Aorta (tissue), 5 donors: ENCODE measurements around the gene ETV6. TPM values are rescaled to one million over a fixed set of nuclear protein-coding genes. Genes with fewer than 3 reads are reported as not detected.

ENCODE experiments used
- ATAC-seq: fragments of 200-7000 bp; cut with Tn5 transposase; one replicate; pipeline ENCODE4 v1.9.1; 2022; ENCODE audit warnings: moderate library complexity; ENCODE audit not compliant: low FRiP score
- DNase-seq, 2 donors: peaks; one replicate each; pipeline ENCODE4 v3.0.0-alpha.2; 2020
- H3K27ac ChIP-seq, 2 donors: one replicate each; pipeline ENCODE4 v1.5.1; 2013; ENCODE audit warnings: low read length in 2 of 2, mild to moderate bottlenecking in 2 of 2, moderate library complexity in 2 of 2, control low read depth in 1 of 2, inconsistent platforms in 1 of 2, low read depth in 1 of 2
- H3K27me3 ChIP-seq, 2 donors: one replicate each; pipeline ENCODE4 v1.6.1; 2013; ENCODE audit warnings: control low read depth in 1 of 2, low read length in 1 of 2, mild to moderate bottlenecking in 1 of 2, moderate library complexity in 1 of 2; ENCODE audit not compliant: insufficient read depth in 2 of 2, control insufficient read depth in 1 of 2
- H3K36me3 ChIP-seq, 2 donors: one replicate each; pipeline ENCODE4 v1.6.1; 2013; ENCODE audit warnings: control low read depth in 1 of 2, low read length in 1 of 2, mild to moderate bottlenecking in 1 of 2; ENCODE audit not compliant: insufficient read depth in 2 of 2, control insufficient read depth in 1 of 2
- H3K4me1 ChIP-seq, 2 donors: one replicate each; pipeline ENCODE4 v1.6.1; 2013; ENCODE audit warnings: low read length in 2 of 2, control low read depth in 1 of 2, mild to moderate bottlenecking in 1 of 2, moderate library complexity in 1 of 2; ENCODE audit not compliant: insufficient read depth in 2 of 2, control insufficient read depth in 1 of 2
- H3K4me3 ChIP-seq, 2 donors: one replicate each; pipeline ENCODE4 v1.5.1; 2013; ENCODE audit warnings: low read length in 2 of 2, control low read depth in 1 of 2, mild to moderate bottlenecking in 1 of 2
- H3K9me3 ChIP-seq: one replicate; pipeline ENCODE4 v1.6.1; 2013; ENCODE audit warnings: mild to moderate bottlenecking, low read length; ENCODE audit not compliant: control insufficient read depth
- WGBS, 2 donors: extraction: QIAGEN DNeasy Blood & Tissue Kit; methylation state at CpG; one replicate each; pipeline ENCODE4 v1.1.7; 2013; 5-methylcytosine and 5-hydroxymethylcytosine counted together
- intact Hi-C, 2 donors: fragments of 100-400 bp; cut with DNase I; formaldehyde crosslinking; loops; one replicate each; pipeline versions ENCODE4 v1.14.2 to v1.15.0; 2022
- polyA plus RNA-seq, 2 donors: library from polyadenylated mRNA; stranded (reverse); fragments of 200-250 nt; gene quantifications; one replicate each; pipeline ENCODE4 v1.2.3, GENCODE V29; 2013
- total RNA-seq, 2 donors: library from RNA; stranded (reverse); fragmentation: NEBNext Ultra II Directional; extraction: Animal tissue kit (Norgen Biotek cat#: 25700); gene quantifications; one replicate each; pipeline ENCODE4 v1.2.1, GENCODE V29; 2021
- donor health status: healthy with polysubstance abuse.
- donor health status: Bipolar disorder and iron deficiency.
- donor health status: DM: no; HTN: no; CAD: no.
- donor health status: DM: no; HTN: no; CAD: no.
- donor health status: DM: yes; HTN: yes; CAD: no.

The ETV6 gene
- total and polyA plus RNA-seq, 4 donors: 6.9 to 113 (median 46.7) TPM

DNA sequence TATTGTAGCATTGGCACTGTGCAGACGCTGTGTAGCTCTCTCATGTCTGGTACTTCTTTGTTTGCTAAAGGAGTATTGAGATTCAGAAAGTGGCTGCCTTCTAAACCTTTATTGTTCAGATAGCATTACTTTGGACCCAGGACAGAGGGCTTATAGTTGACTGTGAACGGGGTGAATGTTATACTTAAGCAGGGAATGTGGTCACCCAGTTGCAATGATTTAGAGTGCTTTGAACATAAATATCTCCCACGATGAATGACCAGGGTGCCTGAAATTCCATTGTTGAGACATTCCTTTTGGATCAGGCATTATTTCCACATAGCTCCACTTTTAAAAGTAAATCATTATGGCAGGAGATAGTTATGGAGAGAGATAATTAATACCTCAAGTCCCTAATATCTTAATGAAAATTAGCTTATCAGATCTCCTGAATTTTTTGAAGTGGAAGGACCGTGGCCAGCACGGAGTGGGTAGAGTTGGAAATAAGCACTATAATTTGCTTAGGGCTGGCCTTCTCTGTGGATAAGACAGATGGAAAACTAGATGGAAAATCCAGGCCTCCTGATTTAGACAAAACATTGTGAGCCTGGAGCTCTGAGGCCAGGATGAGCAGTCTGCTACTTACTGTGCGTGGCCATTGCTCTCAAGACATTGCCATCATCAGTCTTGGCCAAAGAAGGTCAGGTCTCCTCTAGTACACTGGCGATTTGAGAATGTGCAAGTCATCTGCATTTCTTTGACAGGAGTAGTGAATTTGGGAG is 114.5 kb downstream of the ETV6 start:
- Histone ChIP-seq H3K27ac (peak overlapping the region; percentile 97), H3K4me1 (peaks cover 7 to 15% of the 10 kb centered on the region in 2 donors), H3K36me3 (no peaks in the 10 kb centered on the region), H3K9me3 (no peaks in the 10 kb centered on the region), H3K4me3 (no peak overlapping the region), H3K27me3 (no peaks in the 10 kb centered on the region)
- ATAC-seq: no peak
- DNase-seq: no peak
- intact Hi-C loops: loop anchor here in 1 of 2 donors (2.0 to 10.0 kb wide), 3 partner anchors 35 to 271 kb away; no protein-coding TSS in a partner anchor
- 17 to 18% methylated on average over 7 of the region's 7 CpGs for WGBS, 2 donors

DNA sequence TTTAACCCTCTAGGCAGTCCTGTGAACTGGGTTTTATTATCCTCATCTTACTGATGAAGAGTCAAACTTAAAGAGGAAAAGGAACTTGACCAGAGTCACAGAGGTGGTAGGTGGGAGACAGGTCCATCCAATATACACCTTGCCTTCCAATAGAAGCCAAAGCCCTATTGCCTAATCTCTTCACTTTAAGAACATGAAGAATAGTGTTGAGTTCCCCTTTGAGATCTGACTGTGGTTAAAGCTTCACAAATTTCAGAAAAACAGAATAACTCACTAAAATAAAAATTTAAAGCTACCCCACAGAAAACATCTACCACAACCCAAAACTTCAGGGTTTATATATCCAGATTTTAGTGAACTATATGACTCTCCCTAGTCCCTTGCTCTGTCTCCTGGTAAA is 115.4 kb downstream of the ETV6 start:
- no peak overlapping the region for H3K4me3 ChIP-seq
- H3K27ac ChIP-seq: peak overlapping the region; percentile 80 to 97
- H3K27me3 ChIP-seq: no peaks in the 10 kb centered on the region
- H3K9me3 ChIP-seq: no peaks in the 10 kb centered on the region
- DNase-seq: no peak
- no peaks in the 10 kb centered on the region for H3K36me3 ChIP-seq
- intact Hi-C loops: loop anchor here in 1 of 2 donors (2.0 to 10.0 kb wide), 4 partner anchors 34 to 270 kb away; no protein-coding TSS in a partner anchor
- peaks cover 3 to 12% of the 10 kb centered on the region in 2 donors for H3K4me1 ChIP-seq
- ATAC-seq: no peak

DNA sequence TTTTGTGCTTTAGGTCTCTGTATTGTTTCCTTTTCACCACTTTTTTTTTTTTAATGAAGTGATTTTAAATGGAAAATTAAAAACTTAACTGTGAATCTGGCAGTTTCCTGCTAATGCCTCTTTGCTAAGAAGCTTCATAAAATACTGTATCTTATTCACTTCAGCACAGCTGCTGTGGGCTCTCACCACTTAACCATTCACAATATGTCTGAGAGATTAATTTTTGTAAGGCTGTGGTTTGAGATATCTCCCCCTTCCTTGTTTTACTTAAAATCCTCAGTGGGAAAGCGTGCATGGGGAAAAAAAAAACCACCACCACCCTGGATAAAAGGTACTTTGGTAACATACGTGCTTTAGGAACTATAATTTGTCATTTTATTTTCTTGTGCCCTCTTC is 115.9 kb downstream of the ETV6 start:
- DNase-seq (no peak), ATAC-seq (no peak)
- no peaks in the 10 kb centered on the region for H3K9me3 ChIP-seq
- H3K27me3 ChIP-seq: no peaks in the 10 kb centered on the region
- peak overlapping the region; percentile 32 to 99 for H3K27ac ChIP-seq
- H3K4me3 ChIP-seq: no peak overlapping the region
- WGBS, 2 donors: 16 to 24% methylated on average over 2 of the region's 2 CpGs
- H3K36me3 ChIP-seq: no peaks in the 10 kb centered on the region
- intact Hi-C loops: loop anchor here in 1 of 2 donors (2.0 to 10.0 kb wide), 3 partner anchors 33 to 269 kb away; no protein-coding TSS in a partner anchor
- peaks cover 3 to 12% of the 10 kb centered on the region in 2 donors for H3K4me1 ChIP-seq

DNA sequence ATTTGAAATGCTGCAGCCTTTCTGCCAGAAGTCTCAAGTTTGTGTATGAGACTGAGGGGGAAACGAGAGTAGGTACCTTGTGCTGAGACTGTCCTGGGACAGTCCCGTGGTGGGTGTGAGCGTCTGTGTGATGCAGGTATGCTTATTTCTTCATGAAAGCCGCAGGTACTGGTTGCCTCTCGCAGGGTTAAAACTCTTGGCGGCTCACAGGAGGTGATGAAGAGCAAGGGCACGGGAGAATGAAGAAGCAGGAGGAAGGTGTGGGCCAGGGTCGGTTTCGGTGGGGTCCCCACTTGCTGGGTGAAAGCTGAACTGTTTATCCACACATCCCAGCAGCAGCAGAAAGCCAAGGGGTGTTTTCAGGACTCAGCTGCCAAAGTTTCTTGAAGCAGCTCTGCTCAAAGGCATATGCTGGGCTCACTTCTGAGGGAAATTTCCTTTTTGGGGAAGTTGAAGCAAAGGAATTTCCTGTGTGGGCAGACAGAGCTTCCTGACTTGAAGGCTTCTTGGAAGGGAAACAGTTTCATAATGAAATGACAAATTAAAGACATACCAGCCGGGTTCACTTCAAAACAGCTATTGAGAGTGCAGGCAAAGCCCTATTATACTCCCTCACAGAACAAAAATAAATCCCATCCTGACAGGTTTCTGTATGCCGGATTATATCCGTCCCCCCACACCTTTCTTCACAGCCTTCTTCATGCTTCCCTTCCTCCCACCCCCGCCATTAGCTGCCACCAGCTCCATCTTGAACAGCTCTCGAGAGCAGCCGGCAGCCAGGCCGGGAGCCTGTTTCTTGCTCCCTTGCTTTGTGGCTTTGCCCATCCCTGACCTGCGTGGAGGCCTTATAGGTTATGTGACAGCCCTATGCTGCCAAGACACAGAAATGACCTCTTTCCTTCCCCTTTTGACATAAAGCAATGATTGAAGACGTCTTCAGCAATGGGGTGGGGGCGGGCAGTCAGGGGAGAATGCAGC is 116.6 kb downstream of the ETV6 start:
- intact Hi-C loops: loop anchor here in 1 of 2 donors (2.0 to 10.0 kb wide), 3 partner anchors 33 to 269 kb away; no protein-coding TSS in a partner anchor

DNA sequence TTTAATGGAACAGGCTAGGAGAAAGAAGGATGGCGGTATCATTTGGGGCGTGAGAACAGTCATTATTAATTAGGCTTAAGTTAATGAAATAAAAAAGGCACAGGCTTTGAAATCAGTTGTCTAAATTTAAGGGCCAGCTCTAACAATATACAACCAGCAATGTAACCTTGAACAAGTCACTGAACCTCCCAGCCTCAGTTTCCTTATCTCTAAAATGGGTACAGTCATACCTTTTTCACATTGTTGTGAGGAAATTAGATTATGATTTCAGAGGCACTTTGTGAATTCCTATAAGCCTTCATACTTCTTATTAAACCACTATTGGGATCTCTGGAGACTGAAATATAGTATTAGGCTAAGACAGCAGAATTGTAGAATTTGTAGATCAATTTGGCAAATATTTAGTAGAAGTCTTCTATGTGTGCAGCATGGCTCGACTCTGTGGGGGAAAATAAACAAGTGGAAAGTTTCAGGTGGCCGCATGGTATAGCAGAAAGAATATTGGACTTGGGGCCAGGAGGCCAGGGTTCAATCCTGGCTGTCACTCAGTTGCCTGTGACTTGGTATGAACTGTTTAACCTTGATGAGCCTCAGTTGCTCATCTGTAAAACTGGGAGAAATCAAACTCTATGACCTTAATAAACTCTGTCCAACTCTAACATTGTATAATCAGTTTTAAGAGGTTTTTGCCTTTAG is 117.7 kb downstream of the ETV6 start:
- Histone ChIP-seq H3K27me3 (no peaks in the 10 kb centered on the region), H3K27ac (peak overlapping the region; percentile 17 to 32), H3K4me3 (no peak overlapping the region), H3K9me3 (no peaks in the 10 kb centered on the region), H3K4me1 (peaks cover 3 to 12% of the 10 kb centered on the region in 2 donors), H3K36me3 (no peaks in the 10 kb centered on the region)
- DNase-seq (no peak), ATAC-seq (no peak)
- 80% methylated on average over 4 of the region's 4 CpGs for WGBS, 2 donors
- intact Hi-C loops: loop anchor here in 1 of 2 donors (5.0 to 10.0 kb wide), 2 partner anchors 115 to 268 kb away; no protein-coding TSS in a partner anchor

More for the DNA sequence above, 116.6 kb downstream of the ETV6 start:
- peak overlapping the region; percentile 32 to 99 for H3K27ac ChIP-seq
- no peaks in the 10 kb centered on the region for H3K27me3 ChIP-seq
- WGBS, 2 donors: 20 to 22% methylated on average over 19 of the region's 19 CpGs
- no peaks in the 10 kb centered on the region for H3K36me3 ChIP-seq
- H3K4me1 ChIP-seq: peaks cover 3 to 12% of the 10 kb centered on the region in 2 donors
- ATAC-seq (peak; percentile 54), DNase-seq (peak in 1 of 2 donors; percentile 54)
- no peaks in the 10 kb centered on the region for H3K9me3 ChIP-seq
- no peak overlapping the region for H3K4me3 ChIP-seq

DNA sequence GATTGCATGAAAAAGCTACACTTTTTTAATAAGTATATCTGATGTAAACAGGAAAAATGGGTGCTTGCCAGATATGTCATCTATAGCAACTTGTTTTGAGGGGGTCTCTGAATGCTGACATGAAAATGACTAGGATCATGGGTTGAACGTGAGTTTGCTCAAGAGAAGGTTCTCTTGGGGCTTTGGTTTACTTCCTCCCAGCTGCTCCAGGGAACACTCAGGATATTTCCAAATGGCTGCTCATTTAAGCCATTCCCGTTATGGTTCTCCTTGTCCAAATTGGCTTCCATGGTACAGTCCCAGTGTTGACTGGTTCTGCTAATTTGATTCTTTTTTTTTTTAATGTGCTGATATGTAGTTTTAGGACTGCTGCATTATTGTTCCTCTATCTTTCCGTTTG is 118.3 kb downstream of the ETV6 start:
- Histone ChIP-seq H3K4me3 (no peak overlapping the region), H3K4me1 (peaks cover 3 to 11% of the 10 kb centered on the region in 2 donors), H3K9me3 (no peaks in the 10 kb centered on the region), H3K36me3 (no peaks in the 10 kb centered on the region), H3K27me3 (no peaks in the 10 kb centered on the region), H3K27ac (no peak overlapping the region)
- intact Hi-C loops: loop anchor here in 1 of 2 donors (5.0 to 10.0 kb wide), 2 partner anchors 115 to 267 kb away; no protein-coding TSS in a partner anchor
- DNase-seq (no peak), ATAC-seq (no peak)
- 85 to 88% methylated on average over 3 of the region's 3 CpGs for WGBS, 2 donors

DNA sequence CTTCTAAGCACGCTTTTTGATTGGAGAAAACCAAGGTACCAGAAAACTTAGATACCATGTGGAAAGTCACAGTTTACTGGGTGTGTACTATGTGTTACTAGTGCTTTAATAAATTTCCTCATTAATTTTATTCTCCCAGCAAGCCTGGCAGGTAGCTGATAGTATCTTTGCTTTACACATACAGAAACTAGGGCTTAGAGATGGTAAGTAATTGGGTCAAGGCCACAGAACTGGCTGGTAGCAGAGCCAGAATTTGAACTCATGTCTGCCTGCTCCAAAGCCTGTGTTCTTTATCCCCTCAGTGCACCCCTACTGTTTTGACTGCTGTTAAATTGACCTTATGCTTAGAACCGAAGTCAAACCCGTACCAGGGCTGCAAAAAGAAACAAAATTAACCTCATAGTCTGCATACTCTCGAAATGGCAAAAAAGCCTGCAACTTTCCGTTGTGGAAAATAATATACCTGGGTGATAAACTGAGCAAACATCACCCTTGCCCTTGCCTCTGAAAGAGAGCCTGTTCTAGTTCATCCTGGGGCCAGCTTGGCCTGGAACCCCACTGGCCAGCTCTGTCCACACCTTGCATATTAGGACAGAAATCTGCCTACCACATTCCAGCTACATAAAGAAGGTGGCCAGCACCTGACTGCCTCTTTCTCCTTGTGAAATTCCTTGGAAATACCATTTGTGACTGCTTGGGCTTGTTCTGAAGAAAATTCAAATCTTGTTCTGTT is 118.9 kb downstream of the ETV6 start:
- H3K4me3 ChIP-seq: no peak overlapping the region
- DNase-seq (no peak), ATAC-seq (no peak)
- peaks cover 0 to 8% of the 10 kb centered on the region in 2 donors for H3K4me1 ChIP-seq
- no peaks in the 10 kb centered on the region for H3K36me3 ChIP-seq
- H3K27ac ChIP-seq: peak overlapping the region in 1 of 2 donors; percentile 45
- intact Hi-C loops: loop anchor here in 1 of 2 donors (5.0 to 10.0 kb wide), 2 partner anchors 116 to 266 kb away; no protein-coding TSS in a partner anchor
- H3K27me3 ChIP-seq: no peaks in the 10 kb centered on the region
- H3K9me3 ChIP-seq: no peaks in the 10 kb centered on the region
- WGBS, 2 donors: 61 to 65% methylated on average over 5 of the region's 5 CpGs
